Measurements from ENCODE around the gene SLC33A1.

Gene SLC33A1

GRCh38 chr3:155778462-155778861 is 75.8 kb downstream of the SLC33A1 start:
- TF ChIP-seq CTCF (IDR thresholded peaks at IDR 0.05; ENCODE audit: extremely low read depth, missing control alignments), result no peak
- DNase-seq (ENCODE audit: low spot score), result no peak

- no peak for TF ChIP-seq CTCF (IDR thresholded peaks at IDR 0.05; ENCODE audit: extremely low read depth, missing control alignments)
- no peak for DNase-seq (ENCODE audit: low spot score)
Observed at GRCh38 chr3:155772801-155773200, 81.4 kb downstream of the SLC33A1 start.

GRCh38 chr3:155771126-155771525 is 83.1 kb downstream of the SLC33A1 start:
- DNase-seq (ENCODE audit: low spot score), result no peak
- TF ChIP-seq CTCF (IDR thresholded peaks at IDR 0.05; ENCODE audit: extremely low read depth, missing control alignments), result no peak

Data from GM20000 (cell line).